Heart left ventricle (tissue), 16 donors: ENCODE data around the gene NR1H2. TPM values are rescaled to one million over a fixed set of nuclear protein-coding genes. Genes with fewer than 3 reads are reported as not detected.

Experiments used
- ATAC-seq, 4 donors: fragments of 200-7000 bp; cut with Tn5 transposase; one replicate each; pipeline ENCODE4 v1.9.1; 2020 to 2022; ENCODE audit warnings: moderate library complexity in 4 of 4, mild to moderate bottlenecking in 3 of 4, moderate number of reproducible peaks in 1 of 4
- DNase-seq, 5 donors: peaks; one replicate each; pipeline ENCODE4 v3.0.0-alpha.2; 2020
- H3K27ac ChIP-seq, 12 donors: fragments of 200-600 bp; sonication (generic) in 4 of 12; one replicate each; pipeline versions ENCODE4 v1.5.0 to v1.8.0; 2016 to 2022; ENCODE audit warnings: mild to moderate bottlenecking in 2 of 12
- H3K27me3 ChIP-seq, 9 donors: fragments of 200-600 bp; sonication (generic) in 2 of 9; one replicate each; pipeline versions ENCODE4 v1.5.1 to v1.8.0; 2016 to 2022; ENCODE audit warnings: mild to moderate bottlenecking in 3 of 9
- H3K36me3 ChIP-seq, 9 donors: fragments of 200-600 bp; sonication (generic) in 2 of 9; one replicate each; pipeline versions ENCODE4 v1.5.0 to v1.8.0; 2018 to 2022; ENCODE audit warnings: mild to moderate bottlenecking in 2 of 9
- H3K4me1 ChIP-seq, 12 donors: fragments of 200-600 bp; sonication (generic) in 4 of 12; one replicate each; pipeline versions ENCODE4 v1.5.0 to v1.8.0; 2016 to 2022; ENCODE audit warnings: mild to moderate bottlenecking in 3 of 12
- H3K4me3 ChIP-seq, 12 donors: fragments of 200-600 bp; sonication (generic) in 4 of 12; one replicate each; pipeline versions ENCODE4 v1.5.0 to v1.8.0; 2017 to 2022; ENCODE audit warnings: mild to moderate bottlenecking in 9 of 12, moderate library complexity in 4 of 12
- H3K9me3 ChIP-seq, 12 donors: fragments of 200-600 bp; sonication (generic) in 4 of 12; one replicate each; pipeline versions ENCODE4 v1.5.0 to v1.8.0; 2016 to 2022; ENCODE audit warnings: mild to moderate bottlenecking in 1 of 12
- POLR2A ChIP-seq, 2 donors: fragments of 450-650 bp; IDR thresholded peaks; one replicate each; pipeline ENCODE4 v1.6.1; 2017; ENCODE audit warnings: antibody characterized with exemption in 2 of 2, mild to moderate bottlenecking in 2 of 2, moderate library complexity in 2 of 2
- WGBS, 4 donors: extraction: QIAGEN DNeasy Blood & Tissue Kit in 2 of 4; methylation state at CpG; one replicate each; pipeline versions ENCODE4 v1.1.5 to v1.1.7; 2013 to 2018; 5-methylcytosine and 5-hydroxymethylcytosine counted together
- intact Hi-C, 10 donors: fragments of 100-400 bp; cut with DNase I; formaldehyde crosslinking; loops; one replicate each; pipeline versions ENCODE4 v1.11.1 to v1.14.2; 2022
- polyA plus RNA-seq, 2 donors: library from polyadenylated mRNA; stranded (reverse); fragments of 200-250 nt; gene quantifications; one replicate each; pipeline ENCODE4 v1.2.3, GENCODE V29; 2013
- total RNA-seq, 9 donors: library from RNA; depleted of rRNA in 2 of 9; stranded (reverse); fragments of >200 nt in 2 of 9; fragmentation: NEBNext Ultra II Directional in 3 of 9; extraction: Animal tissue kit (Norgen Biotek cat#: 25700) in 3 of 9; gene quantifications; one replicate each; pipeline versions ENCODE4 v1.1.0 to v1.2.4, GENCODE V29; 2016 to 2023
- TF ChIP-seq, protein P1 (sequence below), 12 donors: fragments of 200-600 bp; sonication (generic) in 4 of 12; IDR thresholded peaks; one replicate each; pipeline versions ENCODE4 v1.5.0 to v1.8.0; 2018 to 2022; ENCODE audit warnings: antibody characterized with exemption in 12 of 12, mild to moderate bottlenecking in 5 of 12
- donor health status: ischemic (EF 13 %, LVEDD 7.1; RV severe dilation, severe dysfunction).
- donor health status: healthy with polysubstance abuse.
- donor health status: DM: no; HTN: yes; CAD: no.
- donor health status: DM: no; HTN: no; CAD: no.
- donor health status: ischemic (EF 25% LVEDD 6.9; RV normal size, moderate dysfunction).
- donor health status: ischemic (EF 25% LVEDD 5.7; RV mildly dilated, moderate dysfunction).
- donor health status: healthy.
- donor health status: DM: yes; HTN: yes; CAD: no.
- donor health status: ischemic (EF 35%, LVEDD 5.7; RV mildly dilated, moderate dysfunction).
- donor health status: nonischemic (EF 11% LVEDD 7.7; RV severe dilation, severe dysfunction).
- donor health status: DM: yes; HTN: yes; CAD: no.
- donor health status: PGD.
- donor health status: ischemic (EF 29% LVEDD 5.4; RV normal size, mild dysfunction).
- donor health status: nonischemic (EF 23%, LVEDD 6.1; RV moderate dilation, normal function).

Gene NR1H2
- total and polyA plus RNA-seq, 11 donors, result 66.2 to 162 (median 91.5) TPM

DNA sequence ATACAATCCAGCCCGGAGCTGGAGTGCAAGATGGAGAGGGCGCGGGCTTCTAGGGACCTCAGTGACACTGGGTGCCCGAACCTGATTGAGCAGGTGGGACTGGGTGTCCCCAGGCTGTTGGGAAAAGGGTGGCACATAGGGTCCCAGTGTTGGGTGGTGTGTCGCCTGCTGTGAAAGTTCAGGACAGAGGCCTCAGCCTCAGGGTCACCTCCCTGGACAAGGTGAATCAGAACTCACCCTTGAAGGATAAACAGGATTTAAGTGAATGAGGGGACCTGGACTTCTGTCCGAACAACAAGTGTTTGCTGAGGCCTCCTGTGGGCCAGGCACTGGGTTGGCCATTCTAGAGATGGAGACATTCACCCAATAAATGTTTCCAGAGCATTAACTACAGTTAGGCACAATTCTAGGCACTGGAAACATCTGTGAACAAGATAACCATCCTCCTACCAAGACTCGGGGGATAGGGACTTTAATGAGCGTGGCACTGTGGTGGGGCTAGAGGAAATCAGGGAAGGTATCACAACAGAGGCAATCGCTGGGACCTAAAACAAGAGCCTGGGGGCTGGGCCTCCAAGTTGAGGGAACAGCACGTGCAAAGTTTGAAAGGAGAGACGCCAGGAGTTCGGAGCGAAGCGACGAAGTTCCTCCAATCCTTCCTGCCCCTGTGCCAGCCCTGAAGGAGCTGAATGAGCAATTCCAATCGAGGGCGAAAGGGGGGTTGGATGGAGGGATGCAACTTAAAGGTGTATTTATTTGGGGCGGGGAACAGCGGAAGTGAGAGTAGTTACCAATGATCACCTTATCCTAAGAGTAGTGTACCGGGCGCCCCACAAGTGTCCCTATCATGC lies 7.0 kb downstream of the NR1H2 start:
- peaks cover 0 to 47% (median 21%) of the 10 kb centered on the region in 12 donors for H3K4me1 ChIP-seq
- DNase-seq (peak in 1 of 5 donors; percentile 29), ATAC-seq (peak in 1 of 4 donors; percentile 0)
- no peaks in the 10 kb centered on the region for H3K9me3 ChIP-seq
- peak overlapping the region in 11 of 12 donors; percentile 6 to 78 (median 66) for H3K4me3 ChIP-seq
- peaks cover 2 to 49% (median 45%) of the 10 kb centered on the region in 9 donors for H3K36me3 ChIP-seq
- H3K27ac ChIP-seq, result peak overlapping the region; percentile 14 to 92 (median 74)
- intact Hi-C loops, result no loop called here
- 52 to 58% (median 56%) methylated on average over 21 of the region's 21 CpGs for WGBS, 4 donors
- H3K27me3 ChIP-seq, result no peaks in the 10 kb centered on the region
- TF ChIP-seq, protein P1, sequence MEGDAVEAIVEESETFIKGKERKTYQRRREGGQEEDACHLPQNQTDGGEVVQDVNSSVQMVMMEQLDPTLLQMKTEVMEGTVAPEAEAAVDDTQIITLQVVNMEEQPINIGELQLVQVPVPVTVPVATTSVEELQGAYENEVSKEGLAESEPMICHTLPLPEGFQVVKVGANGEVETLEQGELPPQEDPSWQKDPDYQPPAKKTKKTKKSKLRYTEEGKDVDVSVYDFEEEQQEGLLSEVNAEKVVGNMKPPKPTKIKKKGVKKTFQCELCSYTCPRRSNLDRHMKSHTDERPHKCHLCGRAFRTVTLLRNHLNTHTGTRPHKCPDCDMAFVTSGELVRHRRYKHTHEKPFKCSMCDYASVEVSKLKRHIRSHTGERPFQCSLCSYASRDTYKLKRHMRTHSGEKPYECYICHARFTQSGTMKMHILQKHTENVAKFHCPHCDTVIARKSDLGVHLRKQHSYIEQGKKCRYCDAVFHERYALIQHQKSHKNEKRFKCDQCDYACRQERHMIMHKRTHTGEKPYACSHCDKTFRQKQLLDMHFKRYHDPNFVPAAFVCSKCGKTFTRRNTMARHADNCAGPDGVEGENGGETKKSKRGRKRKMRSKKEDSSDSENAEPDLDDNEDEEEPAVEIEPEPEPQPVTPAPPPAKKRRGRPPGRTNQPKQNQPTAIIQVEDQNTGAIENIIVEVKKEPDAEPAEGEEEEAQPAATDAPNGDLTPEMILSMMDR (IDR thresholded peaks at IDR 0.05), result no peak
- TF ChIP-seq POLR2A (IDR thresholded peaks at IDR 0.05), result no peak

DNA sequence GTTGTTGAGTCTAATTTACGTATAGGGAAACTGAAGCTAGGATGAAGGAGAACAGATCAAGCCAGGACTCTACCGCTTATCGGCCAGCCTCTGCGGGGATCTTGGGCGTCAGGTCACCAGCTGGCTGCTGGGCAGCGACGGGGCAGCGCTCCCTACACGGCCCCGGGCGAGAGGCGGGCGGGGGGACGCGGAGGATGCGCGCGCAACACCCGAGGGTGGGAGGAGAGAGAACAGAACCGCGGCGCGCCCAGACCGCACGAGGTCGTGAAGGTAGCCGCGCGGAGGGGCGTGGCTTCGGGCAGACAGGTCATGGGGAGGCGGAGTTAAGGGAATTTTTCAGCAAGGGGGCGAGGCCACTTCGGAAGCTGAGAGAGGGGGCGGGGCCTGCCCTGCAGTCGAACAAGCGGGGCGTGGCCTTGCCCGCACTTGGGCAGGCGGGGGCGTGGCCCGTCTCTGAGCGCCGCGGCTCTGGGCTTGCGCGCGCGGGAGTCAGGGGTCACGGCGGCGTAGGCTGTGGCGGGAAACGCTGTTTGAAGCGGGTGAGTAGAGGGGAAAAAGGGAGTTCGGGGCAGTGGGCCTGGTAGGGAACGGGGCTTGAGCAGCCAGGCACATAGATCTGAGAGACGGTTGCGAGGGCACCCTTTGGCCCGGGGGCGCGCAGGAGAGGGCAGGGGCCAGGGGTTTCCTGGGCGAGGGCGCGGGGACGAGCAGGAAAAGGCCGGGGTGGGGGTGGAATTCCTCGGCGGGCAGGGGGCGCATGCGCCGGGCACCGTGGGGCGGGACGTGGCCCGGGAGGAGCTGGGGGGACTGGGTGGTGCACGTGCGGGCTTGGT lies 7.8 kb downstream of the NR1H2 start, which contains the start of gene POLD1:
Gene POLD1 (plus strand): TSS at position 496 of the 833 bp plus-strand sequence. CDS start 14,505 bp downstream, outside the sequence.
- peak within 1 kb of the TSS; percentile 14 to 92 (median 74) for H3K27ac ChIP-seq
- ATAC-seq, result peak; percentile 93 to 97 (median 95)
- H3K27me3 ChIP-seq, result no peaks in the 10 kb centered on the region
- H3K4me1 ChIP-seq, result peaks cover 0 to 47% (median 21%) of the 10 kb centered on the region in 12 donors
- intact Hi-C loops, result no loop called here
- DNase-seq, result peak; percentile 97 to 98 (median 97)
- H3K4me3 ChIP-seq, result peak within 1 kb of the TSS; percentile 27 to 78 (median 64)
- peaks cover under 1 to 41% (median 37%) of the 10 kb centered on the region in 9 donors for H3K36me3 ChIP-seq
- 0 to 1% (median 1%) methylated on average over 45 to 78 of the region's 78 CpGs for WGBS, 4 donors
- peak in 1 of 2 donors; percentile 53 for TF ChIP-seq POLR2A (IDR thresholded peaks at IDR 0.05)
- TF ChIP-seq, protein P1 (IDR thresholded peaks at IDR 0.05), result peak in 1 of 12 donors; percentile 10
- no peaks in the 10 kb centered on the region for H3K9me3 ChIP-seq

DNA sequence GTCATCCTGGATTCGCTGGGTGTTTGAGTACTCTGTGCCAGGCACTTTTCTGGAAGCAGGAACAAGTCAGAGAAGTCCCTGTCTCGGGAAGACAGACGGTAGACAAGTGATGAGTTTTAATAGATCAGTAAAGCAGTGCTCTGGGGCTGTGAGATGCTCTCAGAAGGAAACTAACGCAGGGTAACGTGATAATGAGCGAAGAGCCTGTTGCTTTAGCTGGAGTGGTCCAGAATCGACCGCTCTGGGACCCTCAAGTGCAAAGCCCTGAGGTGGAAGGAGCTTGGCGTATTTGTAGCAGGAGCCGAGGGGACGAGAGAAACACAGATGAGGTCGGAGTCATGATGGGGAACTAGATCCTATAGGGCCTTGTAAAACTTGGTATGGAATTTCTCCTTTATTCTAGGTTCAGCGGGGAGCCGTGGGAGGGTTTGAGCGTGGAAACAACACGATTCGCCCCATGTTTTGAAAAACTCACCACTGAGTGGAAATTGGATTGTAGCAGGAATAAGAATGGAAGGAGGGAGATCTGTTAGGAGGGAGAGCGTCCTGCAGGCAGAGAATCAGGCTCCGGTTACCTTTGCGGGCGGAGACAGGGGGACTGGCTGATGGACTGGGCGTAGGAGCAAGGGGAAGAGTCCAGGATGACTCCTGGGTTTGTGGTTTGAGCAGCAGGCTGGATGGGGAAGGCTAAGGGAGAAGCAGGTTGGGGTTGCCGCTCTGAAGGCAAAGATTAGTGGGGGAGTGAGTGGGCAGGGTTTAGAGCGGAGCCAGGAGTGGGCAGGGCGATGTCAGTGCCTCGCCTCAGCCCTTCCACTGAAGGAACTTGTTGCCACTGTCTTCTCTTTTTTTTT lies 8.7 kb downstream of the NR1H2 start:
- ATAC-seq (no peak), DNase-seq (no peak)
- Histone ChIP-seq H3K36me3 (peaks cover 0 to 32% (median 28%) of the 10 kb centered on the region in 9 donors), H3K4me3 (peak overlapping the region; percentile 27 to 78 (median 64)), H3K27me3 (no peaks in the 10 kb centered on the region), H3K27ac (peak overlapping the region; percentile 14 to 92 (median 74)), H3K9me3 (no peaks in the 10 kb centered on the region), H3K4me1 (peaks cover 0 to 45% (median 19%) of the 10 kb centered on the region in 12 donors)
- TF ChIP-seq, protein P1 (IDR thresholded peaks at IDR 0.05), result no peak
- TF ChIP-seq POLR2A (IDR thresholded peaks at IDR 0.05), result no peak
- intact Hi-C loops, result no loop called here
- WGBS, 4 donors, result 16 to 20% (median 18%) methylated on average over 26 of the region's 26 CpGs
